ENCODE results near the gene AGBL1.

- TF ChIP-seq CTCF (IDR thresholded peaks at IDR 0.05) (no peak), POLR2A (IDR thresholded peaks at IDR 0.05) (no peak)
Observed at GRCh38 chr15:86634146-86634545, 554.5 kb downstream of the AGBL1 start.

Data from right lobe of liver (tissue), 4 donors.